Endothelial cell of hepatic sinusoid (primary cell): Measurements from ENCODE around the gene DLEU7.

Experiments used
- in situ Hi-C: cut with HindIII; loops from 2 replicates; pipeline ENCODE4 v1.10.0; 2017; ENCODE audit warnings: low sequenced_read_pairs

The DLEU7 gene

DNA sequence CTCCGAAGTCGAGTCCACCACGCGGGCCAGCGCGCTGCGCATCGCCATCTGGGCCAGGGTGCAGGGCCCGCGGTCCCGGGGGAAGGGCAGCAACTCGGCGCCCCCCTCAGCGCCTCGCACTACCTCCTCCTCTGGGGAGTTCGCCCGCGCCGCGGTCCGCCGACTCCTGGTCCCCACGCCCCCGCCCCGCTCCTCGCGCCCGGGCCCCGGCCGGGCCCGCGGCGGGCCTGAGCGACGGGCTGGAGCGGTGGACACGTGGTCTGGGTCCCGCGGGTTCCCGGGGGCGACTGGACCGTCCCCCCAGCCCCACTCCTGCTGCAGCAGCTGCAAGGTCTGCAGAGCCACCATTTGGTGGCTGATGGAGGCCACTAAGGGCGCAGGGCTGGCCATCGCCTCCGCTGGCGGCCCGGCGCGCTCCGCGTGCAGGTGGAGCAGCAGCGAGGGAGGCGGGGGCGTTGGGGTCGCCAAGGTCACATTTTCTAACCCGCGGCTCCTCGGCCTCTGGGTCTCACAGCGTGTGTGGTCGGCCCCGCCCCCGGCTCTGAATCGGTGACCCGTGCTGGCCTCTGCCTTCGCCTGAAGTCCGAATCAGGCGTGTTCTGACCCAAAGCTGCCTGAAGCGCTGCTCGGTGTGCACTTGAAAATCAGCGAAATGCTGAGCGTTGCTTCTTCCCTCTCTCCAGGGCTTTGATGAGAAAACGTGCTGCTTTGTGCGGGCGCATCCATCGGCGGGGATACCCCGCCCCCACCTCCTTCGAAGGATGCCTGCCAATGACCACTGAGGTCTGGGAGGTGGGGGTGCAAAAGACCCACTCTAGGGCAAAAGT is at the start of gene DLEU7:
Gene DLEU7 (minus strand): TSS at position 436 of the 827 bp plus-strand sequence. CDS start 46 bp downstream, at position 390.
- in situ Hi-C loops = no loop called here

DNA sequence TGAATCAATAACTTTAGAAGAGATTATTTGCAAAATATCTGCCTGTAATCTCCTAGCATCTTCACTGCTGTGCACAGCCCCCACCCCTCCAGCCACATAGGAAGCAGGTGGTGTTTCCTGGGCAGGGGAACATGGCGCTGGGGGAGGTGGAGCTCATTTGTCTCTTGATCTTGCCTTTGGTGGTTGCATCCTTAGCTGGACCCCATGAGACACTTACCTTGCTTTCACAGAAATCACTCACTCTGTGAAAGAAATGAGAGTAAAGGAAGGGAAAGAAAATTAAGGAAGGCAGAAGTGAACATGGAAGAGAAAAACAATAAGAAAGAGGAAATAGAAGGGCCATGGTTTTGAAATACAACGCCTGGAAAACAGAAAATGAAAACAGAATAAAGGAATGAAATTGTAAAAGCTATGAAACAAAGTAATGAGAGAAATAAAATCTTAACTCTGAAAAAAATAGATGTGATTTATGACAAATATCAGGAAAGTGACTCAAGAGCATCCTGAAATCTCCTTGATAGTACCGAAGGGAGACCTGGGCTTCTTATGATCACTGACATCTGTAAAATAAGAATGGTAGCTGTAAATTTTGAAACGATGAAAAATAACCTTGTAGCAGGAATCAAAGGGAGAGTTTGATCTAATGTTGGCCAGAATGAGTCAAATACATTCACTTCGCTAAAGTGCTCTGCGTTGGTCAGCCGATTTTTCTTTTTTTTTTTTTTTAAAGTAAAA is 48.9 kb upstream of the DLEU7 start:
- in situ Hi-C loops = no loop called here

DNA sequence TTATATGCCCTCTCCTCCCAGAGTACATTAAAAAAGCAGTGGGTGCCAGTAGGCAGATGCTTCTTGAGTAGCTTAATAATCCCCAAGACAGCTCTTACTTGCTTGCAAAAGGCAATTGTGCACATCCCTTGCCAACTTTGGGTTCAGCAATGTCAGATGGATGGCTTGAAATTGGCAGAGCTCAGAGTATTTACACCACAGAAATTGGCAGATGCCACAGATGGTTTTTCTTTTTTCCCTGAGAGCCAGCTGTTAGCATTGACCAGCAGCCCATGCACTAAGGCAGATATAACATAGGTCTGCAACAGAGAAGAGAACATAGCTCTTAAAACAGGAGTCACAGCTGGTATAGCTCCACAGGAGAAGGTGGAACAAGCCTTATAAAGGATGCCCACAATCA is 47.7 kb upstream of the DLEU7 start:
- in situ Hi-C loops = no loop called here

DNA sequence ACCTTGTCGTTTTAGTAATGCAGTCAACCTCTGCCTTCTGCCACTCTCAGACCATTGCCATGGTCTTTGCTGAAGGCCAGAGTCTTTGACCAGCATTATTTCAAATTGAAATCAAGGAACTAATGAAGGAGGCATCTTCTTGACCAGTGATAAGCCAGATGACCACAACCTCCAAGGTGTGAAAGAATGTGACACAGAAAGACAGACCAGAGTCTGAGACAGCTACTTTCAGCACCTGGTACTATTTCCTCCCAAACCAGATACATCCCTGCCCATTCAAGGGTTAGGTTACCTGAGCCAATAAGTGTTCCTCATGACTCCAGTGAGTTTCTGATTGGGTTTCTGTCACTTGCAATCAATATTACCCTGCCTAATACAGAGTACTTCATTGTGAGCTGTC is 45.8 kb upstream of the DLEU7 start:
- in situ Hi-C loops = no loop called here

DNA sequence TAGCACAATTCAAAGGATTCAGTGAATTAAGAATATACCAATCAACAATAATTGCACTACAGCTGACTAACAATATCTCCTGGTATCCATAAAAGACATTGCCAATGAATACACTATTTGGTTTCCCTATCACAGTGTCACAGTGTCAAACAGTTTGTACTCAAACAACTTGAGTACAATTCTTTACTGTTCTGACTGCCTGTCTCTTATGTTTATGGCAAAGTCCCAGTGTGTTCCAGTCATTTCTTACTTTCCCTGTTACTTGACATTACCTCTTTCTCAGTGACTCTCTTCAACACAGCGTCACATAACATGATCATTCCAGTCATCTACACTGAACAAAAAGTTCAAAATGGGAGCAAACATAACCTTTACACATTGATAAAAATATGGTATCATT is 44.9 kb upstream of the DLEU7 start:
- in situ Hi-C loops = no loop called here

DNA sequence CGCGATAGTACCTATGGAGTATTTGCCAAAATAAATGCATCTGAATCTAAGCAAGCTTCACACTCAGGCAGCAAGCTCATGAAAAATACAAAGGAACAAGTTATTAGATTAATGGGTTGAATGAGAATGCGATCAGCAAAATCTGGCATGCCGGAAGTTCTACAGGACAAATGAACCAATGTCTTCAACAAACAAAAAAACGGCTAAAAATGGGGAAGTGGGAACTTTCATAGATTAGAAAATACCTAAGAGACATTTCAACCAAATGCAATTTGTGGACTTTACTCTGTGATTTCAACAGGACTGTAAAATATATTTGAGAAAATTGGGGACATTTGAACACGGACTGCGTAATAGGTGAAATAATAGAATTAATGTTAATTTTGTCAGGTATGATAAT is 43.7 kb upstream of the DLEU7 start:
- in situ Hi-C loops = no loop called here

DNA sequence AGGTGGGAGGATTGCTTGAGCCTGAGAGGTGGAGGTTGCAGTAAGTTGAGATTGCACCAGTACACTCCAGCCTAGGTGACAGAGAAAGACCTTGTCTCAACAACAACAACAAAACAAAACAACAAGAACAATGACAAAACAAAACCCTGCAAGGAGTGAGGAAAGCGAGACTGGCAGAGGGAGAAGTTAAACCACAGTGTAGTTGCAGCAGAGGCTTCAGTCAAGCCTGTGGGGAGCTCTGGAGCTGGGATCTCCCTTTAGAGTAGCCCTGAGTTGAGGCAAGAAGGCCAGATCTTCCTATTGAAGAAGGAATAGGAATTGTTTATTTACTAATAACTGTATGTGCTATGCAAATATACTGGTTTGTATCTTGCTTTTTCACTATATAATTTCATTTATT is 40.8 kb upstream of the DLEU7 start:
- in situ Hi-C loops = no loop called here

DNA sequence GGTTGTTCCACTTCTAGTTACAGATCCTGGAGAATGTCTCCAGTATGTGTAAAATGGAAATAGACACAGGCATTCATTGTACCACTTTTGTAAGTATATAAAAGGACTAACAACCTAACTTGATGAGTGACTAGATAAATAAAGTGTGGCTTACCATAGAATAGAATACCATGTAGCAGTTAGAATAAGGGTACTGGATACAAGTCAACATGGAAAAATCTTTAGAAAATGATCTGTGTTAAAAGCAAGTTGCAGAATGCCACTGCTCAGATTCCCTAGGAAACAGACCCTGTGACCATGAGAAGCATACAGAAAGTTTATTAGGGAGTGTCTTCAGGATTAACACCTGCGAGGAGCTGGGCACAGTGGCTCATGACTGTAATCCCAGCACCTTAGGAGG is 40.2 kb upstream of the DLEU7 start:
- in situ Hi-C loops = no loop called here

DNA sequence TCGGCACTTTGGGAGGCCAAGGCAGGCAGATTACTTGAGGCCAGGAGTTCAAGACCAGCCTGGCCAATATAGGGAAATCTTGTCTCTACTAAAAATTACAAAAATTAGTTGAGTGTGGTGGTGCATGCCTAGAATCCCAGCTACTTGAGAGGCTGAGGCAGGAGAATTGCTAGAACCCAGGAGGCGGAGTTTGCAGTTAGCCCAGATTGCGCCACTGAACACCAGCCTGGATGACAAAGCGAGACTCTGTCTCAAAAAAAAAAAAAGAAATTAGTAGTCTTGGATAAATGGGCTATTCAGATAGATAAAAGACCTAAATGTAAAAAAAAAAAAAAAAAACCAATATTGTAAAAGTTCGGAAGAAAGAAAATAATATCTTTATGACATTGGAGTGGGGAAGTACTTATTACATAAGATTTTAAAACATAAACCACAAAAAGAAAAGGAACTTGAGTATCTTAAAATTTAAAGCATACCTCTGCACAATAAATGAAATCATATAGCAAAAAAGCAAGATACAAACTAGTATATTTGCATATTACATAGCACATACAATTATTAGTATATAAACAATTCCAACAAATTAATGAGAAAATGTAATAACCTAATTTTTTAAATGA is 39.4 kb upstream of the DLEU7 start:
- in situ Hi-C loops = no loop called here

DNA sequence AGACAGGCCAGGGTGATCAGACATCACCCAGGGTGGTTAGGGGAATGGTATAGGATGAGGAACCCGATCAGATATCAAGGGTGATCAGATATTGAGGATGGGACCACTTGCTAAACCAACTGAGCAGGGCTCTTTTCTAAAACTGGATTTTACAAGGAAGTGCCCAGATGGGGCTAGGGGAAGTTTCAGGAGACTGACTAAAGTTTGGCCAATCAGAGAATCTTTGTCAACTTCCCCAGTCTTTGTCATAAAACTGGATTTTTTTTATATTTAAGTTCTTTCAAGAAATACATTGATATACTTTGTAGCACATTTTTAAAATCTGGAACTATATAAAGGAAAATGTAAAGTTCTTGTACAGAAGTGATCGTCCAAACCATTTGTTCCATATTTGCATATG is 30.5 kb upstream of the DLEU7 start:
- in situ Hi-C loops = no loop called here

DNA sequence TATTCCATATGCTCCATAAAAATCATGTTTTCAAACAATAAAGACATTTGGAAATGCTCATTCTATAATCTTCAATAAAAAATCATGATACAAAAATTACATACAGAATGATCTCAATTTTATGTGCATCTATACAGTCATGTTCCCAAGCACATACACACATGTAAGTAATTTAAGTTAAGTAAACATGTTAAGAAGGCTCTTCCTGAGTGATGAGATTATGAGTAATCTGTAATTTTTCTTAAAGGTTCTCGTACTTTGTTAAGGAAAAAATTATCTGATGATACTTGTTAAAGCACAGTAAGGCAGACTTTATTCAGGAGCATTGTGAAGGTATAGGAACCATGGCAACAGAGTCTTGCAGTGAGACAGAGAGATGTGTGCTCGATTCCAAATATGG is 30.0 kb upstream of the DLEU7 start:
- in situ Hi-C loops = no loop called here

DNA sequence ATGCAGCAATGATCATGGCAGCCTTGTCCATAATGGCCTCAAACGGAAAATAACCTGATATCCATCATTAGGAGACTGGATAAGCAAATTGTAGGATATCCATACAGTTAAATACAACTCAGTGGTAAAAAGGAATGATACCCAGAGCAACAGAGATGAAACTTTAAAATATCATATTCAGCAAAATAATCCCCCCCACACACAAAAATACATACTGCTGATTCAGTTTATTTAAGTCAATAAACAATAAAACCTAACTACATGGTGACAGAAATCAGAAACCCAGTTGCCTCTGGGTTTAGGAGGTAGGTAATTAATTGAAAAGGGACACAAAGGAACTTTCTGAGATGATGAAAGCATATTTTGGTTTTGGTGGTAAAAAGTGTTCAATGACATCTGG is 27.9 kb upstream of the DLEU7 start:
- in situ Hi-C loops = no loop called here

DNA sequence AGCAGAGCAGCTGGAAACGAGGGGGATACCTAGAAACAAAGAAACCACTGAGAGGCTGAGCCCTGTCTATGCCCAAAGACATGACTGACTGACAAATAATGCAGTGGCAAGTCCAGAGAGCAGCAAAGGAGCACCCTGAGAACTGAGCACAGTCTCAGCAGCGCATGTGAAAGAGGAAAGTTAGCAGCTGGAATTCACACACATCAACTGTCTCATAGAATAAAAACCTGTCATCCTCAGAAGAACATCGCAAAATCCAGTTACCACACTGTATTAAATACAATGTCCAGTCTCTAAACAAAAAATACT is 24.1 kb upstream of the DLEU7 start:
- in situ Hi-C loops = no loop called here

DNA sequence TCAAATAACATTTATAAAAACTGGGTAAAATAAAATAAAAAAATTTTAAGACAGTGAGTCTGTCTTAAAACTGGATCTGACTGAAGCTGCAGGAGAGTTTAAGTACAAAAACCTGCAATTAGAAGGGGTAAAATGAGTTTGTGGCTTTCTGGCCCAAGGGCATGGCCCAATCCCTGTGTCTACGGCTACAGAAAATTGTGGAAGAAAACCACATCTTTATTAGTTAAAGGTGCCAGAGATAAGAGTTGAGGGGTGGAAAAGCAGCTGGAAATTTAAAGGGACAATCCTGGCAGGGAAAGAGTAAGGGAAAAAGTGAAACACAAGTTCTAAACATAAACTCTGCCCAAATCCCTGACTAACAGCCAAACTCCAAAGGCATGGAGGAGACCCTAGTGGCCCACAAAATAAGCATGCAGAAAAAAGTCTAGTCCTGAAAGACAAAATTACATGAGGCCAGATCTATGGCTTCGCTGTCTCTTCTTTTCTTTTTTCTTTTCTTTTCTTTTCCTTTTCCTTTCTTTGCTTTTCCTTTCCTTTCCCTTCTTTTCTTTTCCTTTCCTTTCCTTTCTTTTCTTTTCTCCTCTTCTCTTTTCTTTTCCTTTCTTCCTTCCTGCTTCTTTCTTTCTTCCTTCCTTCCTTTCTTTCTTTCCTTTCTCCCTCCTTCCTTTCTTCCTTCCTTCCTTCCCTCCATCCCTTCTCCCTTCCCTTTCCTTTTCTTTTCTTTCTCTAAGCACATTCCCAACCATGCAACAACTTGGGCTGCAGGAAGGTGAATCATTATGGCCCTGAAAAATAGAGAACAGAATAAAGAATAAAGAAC is 23.5 kb upstream of the DLEU7 start:
- in situ Hi-C loops = no loop called here

DNA sequence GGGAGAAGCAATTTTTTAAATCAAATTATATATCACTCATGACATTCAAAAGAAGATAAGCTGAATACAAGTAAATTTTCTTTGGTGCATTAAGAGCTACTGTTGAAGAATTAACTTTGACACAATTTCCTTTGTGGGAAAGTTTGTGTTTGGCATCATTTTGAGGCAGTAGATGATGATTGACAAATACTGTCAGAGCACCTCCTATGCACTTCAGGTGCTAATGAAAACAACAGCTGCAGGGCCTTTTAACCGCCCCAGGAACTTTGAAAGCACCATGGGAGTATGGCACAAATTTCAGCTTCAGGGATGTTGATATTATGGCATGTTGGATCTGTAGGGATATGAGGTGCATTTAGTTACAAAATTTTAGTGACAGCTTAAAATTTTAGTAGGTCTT is 21.0 kb upstream of the DLEU7 start:
- in situ Hi-C loops = no loop called here

DNA sequence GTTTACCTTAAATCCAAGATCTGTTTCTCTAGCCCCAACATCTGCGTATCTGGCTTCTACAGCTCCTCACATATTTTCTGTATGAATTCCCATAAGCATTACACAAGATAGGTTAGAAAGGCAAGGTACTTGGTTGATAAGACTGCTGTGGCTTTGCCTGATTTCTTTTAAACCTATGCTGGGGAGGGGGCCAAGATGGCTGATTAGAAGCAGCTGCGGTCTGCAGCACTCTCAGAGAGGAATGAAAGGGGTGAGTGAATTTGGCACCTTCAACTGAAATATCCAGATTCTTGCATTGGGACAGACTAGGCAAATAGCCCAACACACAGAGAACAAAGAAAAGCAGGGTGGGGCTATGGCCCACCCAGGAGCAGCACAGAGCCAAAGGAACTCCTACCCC is 12.2 kb upstream of the DLEU7 start:
- in situ Hi-C loops = no loop called here

DNA sequence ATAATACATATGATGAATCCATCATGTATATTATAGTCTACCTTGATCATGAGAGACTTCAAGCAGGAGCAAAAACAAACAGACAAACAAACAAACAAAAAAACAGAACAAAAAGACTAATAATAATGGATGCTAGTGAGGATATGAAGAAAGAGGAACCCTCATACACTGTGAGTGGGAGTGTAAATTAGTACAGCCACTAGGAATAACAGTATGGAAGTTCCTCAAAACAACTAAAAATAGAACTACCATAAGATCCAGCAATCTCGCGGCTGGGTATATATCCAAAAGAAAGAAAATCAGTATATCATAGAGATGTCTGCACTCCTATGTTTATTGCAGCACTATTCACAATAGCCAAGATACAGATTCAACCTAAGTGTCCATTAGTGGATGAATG is 7.0 kb upstream of the DLEU7 start:
- in situ Hi-C loops = no loop called here

DNA sequence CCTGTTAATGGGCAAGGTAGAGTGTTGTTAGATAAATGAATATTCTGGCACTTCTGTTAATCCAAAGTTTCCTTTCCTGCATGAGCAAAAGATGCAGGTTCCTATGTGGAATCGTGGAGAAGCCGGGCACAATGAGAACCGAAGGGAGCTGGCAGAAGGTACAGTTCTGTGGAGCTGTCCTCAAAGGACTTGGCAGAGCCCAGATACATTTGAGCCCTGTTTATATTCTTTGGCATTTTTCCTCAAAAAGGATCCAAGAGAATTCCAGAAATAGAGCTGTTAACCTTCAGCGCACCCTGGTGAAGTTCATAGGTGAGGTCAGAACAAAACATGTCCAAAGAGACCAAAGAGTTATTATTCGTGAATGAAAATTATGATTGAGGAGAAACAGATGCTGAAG is 4.0 kb upstream of the DLEU7 start:
- in situ Hi-C loops = no loop called here

DNA sequence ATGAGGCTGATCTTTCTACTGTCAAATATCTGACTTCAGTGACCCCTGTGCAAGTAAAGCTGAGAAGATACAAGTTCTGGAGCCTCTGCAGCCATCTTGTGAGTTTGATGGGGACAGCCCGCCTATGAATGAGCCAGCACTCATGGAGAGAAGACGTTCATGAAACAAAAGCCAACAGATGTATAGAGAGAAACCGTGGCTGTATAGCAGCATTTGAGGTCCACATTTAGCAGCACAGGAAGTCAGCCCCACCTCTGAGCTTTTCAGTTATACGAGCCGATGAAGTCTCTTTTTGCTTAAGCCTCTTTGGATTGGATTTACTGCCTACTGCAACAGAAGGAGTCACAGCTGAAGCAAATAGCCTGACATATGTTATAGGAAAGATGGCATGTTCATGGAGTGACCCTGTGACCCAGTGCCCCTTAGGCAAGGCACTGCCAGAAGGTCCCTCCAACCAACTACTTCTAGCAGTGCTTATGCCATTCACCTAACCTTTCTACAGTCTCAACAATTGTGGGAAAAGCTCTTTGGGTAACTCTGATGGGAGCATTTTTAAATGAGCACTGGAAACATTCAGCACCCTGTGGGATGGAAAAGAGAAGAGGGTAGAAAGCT is 3.5 kb upstream of the DLEU7 start:
- in situ Hi-C loops = no loop called here

DNA sequence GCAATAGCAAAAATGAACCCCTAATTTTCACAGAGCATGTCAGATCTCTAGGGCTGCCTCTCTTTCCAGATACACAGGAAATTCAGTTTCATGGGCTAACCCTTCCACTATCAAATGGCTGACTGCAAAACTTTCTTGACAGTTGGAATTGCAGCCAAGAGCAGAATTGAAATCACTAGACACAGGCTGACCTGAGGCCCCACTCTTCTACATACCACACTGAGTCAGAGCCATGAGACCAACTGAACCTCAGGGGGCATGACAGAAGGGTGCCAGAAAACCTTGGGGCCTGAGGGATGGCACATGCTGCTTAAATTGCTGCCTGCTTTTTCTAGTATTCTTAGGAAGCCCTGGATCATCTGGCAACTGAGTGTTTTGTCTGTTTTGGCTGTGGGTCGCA is 1.7 kb upstream of the DLEU7 start:
- in situ Hi-C loops = no loop called here
